ENCODE measurements around the gene RNF182.

Gene RNF182

GRCh38 chr6:14026831-14027539 lies 102.2 kb downstream of the RNF182 start:
- no peak for DNase-seq (ENCODE audit: low read depth in 3 of 3, low spot score in 1 of 3)

GRCh38 chr6:14028631-14029030 lies 103.9 kb downstream of the RNF182 start:
- DNase-seq (ENCODE audit: low read depth in 3 of 3, low spot score in 1 of 3), result no peak

GRCh38 chr6:14029605-14030004 lies 104.9 kb downstream of the RNF182 start:
- DNase-seq (ENCODE audit: low read depth in 3 of 3, low spot score in 1 of 3), result no peak

All from stimulated activated CD4-positive, alpha-beta T cell treated with anti-CD3 and anti-CD28 coated beads, TNF-alpha, amount 100 ng/mL, for 1 hour (primary cell).